GM12891 (cell line): ENCODE measurements around the gene ANKS1B.

ENCODE experiments used
- POLR2A ChIP-seq: IDR thresholded peaks from 2 replicates; pipeline ENCODE4 v1.6.1; 2011; ENCODE audit warnings: low read depth, low read length, control low read depth
- SPI1 ChIP-seq: IDR thresholded peaks from 2 replicates; pipeline ENCODE4 v1.6.1; 2011; ENCODE audit warnings: low read depth, low read length, control low read depth
- TAF1 ChIP-seq: IDR thresholded peaks from 2 replicates; pipeline ENCODE4 v1.6.1; 2011; ENCODE audit warnings: low read depth, low read length, control low read depth

DNA sequence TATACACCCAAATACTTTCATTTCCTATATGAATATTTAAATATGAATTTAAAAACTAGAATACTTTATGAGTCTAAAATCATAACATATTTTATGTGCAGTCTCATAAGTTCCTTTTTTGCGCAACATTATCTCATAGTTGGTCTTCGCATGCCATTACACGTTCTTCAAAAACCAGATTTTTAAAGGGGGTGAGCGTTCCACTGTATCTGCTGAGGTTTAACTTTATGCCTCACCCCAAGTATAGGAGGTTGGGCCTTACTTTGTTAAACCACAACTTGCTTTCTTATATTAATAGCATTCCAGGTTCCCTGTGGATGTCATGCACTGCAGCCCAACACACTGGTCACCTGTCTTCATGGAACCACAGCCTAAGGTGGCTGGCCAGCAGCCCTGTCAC is 1221.1 kb downstream of the ANKS1B start:
- TF ChIP-seq POLR2A (no peak), TAF1 (no peak), SPI1 (no peak)
